Left renal pelvis (tissue), 4 donors: ENCODE data around the gene SGTA. TPM values are rescaled to one million over a fixed set of nuclear protein-coding genes. Genes with fewer than 3 reads are reported as not detected.

ENCODE experiments used
- DNase-seq, 4 donors: peaks; one replicate each; pipeline ENCODE4 v3.0.0-alpha.2; 2013; ENCODE audit warnings: low read depth in 4 of 4, low spot score in 3 of 4
- polyA plus RNA-seq, 4 donors: library from polyadenylated mRNA; unstranded; fragments of 120-200 nt; gene quantifications; one replicate each; pipeline ENCODE4 v1.2.1, GENCODE V29; 2013; ENCODE audit not compliant: insufficient read length in 4 of 4

The SGTA gene
- polyA plus RNA-seq, 4 donors = 41.8 to 64.0 (median 50.8) TPM

GRCh38 chr19:2774083-2774679 lies 8.9 kb downstream of the SGTA start:
- no peak for DNase-seq

DNA sequence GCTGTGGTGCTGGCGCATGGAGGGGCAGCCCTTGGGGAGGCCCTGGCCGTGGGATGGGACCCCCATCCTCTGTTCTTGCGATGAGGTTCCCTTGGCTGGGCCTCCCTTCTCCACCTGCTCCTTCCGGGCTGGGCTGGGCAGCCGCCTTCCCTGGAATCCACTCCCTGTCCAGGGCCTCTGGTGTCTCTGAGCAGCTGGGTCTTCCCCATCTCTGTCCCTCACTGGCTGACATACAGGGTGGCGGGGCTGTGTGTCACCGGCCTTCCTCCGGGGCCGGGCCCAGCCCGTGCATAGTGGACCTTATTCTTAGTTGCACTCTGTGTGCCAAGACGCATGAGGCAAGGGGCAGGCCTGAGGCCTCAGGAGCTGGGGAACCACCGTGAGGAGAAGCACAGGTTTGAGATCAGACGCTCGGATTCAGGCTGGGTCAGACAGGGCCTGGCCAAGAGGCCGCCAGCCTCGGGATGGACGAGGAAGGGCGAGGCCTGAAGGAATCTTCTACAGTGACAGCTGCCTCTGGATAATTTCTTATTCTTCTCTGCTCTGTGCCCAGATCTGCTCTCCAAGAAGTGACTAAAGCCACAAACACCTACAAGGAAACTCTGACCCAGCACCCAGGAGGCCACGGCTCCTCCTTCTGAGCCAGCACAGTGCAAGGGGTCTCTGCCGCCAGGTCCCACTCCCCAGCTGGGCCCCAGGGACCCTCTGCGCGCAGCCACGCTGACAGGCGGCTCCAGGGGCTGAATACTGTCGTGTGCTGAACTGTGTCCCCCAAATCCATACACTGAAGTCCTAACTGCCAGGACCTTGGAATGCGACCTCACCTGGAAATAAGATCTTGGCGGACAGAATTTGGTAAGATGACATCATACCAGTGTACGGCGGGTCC lies 11.0 kb downstream of the SGTA start:
- DNase-seq = no peak

DNA sequence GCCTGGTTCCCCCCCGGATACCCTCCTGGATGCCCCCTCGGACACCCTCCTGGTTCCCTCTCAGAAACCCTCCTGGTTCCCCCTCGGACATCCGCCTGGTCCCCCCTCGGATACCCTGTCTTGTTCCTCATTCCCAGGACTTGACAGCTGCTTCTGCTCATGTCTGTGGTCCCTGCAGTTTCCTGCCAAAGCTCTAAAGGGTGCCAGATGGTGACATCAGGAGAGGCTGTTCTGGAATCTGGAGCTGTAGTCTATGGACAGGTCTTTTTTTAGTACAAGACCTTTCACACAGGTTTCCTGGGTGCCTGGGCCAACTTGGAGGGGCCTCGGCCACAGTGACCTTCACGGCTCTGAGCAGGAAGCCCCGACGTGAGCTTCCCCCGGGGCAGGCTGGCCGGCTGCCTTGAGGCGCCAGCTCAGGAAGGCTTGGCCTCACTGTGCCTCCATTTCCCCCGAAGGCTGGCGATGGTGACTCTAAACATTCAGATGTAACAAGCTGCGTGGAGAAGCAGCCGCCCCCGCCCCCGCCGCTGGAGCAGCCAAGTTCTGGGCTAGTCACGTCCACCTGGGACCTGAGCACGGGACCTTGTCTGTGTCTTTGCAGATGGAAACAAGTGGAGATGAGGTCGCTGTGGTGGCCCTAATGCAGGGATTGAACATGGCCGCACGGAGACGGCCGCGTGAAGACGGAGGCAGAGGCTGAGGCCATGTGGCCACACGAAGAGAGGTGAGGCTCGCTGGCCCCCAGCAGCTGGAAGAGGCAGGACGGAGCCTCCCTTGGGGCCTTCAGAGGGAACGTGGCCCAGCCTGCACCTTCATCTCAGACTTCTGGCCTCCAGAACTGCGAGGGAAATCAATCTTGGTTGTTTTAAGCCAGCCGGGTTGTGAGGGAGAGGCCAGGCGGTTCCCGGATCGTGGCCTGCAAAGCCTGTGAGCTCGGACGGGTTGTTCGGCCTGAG lies 12.7 kb downstream of the SGTA start:
- DNase-seq = peak in 1 of 4 donors; percentile 68

DNA sequence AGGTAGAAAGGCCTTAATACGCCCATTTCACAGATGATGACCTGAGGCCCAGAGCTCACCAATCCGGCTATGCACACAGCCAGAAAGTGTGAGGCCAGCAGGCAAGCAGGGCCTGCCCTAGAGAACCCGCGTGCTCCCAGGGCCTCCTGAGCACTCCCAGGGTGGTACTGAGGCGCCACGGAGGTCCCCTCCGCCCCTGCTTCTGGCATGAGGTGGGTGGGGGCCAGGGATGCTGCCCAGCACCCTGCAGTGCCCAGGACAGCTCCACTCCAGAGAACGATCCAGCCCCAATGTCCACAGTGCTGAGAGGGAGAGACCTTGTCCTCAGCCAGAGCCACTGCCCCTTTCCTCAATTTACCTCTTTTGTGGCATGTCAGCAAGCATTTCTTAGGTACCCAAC lies 13.9 kb downstream of the SGTA start:
- DNase-seq = no peak

- no peak for DNase-seq
These were observed 14.5 kb downstream of the SGTA start for GRCh38 chr19:2768365-2769132.

DNA sequence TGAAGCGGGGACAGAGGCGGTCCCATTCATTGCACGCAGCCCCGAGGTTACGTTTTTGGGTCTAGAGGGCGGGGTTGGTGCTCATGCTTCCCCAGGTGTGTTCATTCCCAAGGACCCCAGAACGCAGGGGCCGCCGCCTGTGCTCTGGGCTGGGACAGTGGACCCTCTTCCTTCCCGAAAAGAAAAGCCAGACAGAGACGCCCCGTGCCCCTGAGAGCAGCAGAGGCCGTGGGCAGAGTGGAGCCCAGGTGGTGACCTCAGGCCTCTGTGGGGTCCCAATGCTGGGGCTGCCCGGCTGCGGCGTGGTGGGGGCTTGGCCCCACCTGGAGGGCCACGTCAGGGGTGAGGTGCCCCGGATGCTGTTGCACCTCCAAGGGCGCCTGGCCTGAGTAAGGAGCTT lies 15.4 kb downstream of the SGTA start:
- DNase-seq = no peak

DNA sequence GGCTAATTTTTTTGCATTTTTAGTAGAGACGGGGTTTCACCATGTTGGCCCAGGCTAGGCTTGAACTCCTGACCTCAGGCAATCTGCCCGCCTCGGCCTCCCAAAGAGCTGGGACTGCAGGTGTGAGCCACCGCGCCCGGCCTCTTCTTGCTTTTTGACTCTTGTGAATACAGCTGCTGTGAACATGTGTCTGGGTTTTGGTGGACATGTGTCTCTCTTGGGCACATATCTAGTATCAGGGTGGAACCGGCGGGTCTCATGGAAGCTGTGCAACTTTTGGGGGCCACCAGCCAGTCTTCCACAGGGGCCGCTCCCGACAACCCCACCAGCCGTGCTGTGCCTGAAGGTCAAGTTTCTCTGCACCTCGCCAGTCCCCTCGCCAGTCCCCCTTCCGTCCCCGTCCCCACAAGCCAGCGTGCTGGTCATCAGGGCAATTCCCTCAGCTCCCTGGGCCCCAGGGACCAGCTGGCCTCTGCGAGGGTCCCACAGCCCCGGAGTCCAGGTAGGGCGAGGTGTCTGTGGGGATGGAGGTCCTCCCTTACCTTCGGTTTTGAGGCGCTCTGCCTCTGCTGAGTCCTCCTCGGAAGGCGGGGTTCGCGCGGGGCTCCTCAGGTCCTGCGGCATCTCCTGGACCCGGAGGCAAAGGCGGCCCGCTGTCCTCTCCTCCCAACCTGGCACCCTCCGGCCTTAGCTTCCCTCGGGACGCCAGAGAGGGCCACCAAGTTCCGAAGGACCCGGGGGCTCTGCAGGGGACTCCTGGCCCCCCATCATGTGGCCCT lies 16.3 kb downstream of the SGTA start:
- DNase-seq = no peak

DNA sequence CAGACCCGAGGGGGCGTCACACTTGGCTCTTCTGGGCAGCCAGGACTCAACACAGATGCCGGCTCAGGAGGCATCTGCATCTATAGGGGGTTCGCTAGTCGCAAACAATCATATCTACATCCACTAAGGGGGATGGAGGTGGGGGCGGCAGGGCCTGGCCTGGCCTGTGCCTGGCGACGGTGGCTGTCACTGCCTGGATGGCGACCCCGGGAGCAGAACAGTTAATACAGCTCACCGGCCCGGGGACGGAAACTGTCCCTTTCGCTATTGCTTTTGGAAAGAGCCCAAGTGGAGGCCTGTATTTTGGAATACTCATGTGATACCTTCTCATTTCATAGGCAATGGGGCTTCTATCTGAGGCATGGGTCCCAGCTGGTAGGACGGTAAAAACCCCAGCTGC lies 17.7 kb downstream of the SGTA start:
- no peak for DNase-seq

- DNase-seq = no peak
These were observed 18.1 kb downstream of the SGTA start for GRCh38 chr19:2764945-2765344.

- no peak for DNase-seq
These were observed 19.4 kb downstream of the SGTA start for GRCh38 chr19:2763687-2764086.

- DNase-seq = no peak
These were observed 20.1 kb downstream of the SGTA start for GRCh38 chr19:2762783-2763496.

DNA sequence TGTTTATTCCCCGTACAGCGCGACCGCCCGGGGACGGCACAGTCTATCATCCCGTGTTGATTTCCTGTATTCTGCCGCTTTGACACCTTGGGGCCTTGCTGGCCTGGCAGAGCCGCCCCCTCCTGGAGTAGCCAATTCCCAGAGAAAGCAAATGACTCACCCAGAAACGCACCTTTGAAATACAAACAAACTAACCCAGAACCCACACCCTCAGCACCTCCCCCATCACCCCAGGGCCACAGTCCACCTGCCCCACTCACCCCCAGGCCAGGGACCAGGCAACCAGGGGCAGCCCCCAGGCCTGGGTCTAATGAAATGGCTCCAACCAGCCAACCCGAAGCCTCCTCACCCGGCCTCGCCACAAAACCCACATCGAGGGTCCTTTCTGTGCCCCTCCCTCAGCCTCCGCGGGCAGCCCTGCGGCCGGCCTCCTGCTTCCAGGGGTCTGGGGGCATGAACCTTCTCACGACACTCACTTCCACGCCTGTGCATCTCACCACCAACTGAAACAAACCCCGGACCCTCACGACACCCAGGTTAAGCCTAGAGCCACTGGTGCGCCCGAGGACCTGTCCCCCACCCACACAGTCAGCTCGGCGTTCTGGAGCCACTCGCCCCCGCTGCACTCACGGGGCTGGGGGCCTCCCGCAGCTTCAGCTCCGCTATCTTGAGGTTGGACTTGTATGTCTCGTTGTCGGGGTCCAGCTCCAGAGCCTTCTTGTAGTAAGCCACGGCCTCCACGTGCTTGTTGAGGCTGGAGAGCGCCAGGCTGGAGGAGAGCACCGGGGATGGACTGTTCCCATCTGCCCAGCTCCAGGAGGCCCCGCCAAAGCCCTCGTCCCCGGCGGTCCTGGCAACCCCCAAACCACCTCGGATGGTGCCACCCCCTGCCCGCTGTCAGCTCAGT lies 20.9 kb downstream of the SGTA start:
- DNase-seq = no peak

- no peak for DNase-seq
These were observed 21.8 kb downstream of the SGTA start for GRCh38 chr19:2761309-2761677.

- DNase-seq = no peak
These were observed 23.1 kb downstream of the SGTA start for GRCh38 chr19:2759965-2760364.

DNA sequence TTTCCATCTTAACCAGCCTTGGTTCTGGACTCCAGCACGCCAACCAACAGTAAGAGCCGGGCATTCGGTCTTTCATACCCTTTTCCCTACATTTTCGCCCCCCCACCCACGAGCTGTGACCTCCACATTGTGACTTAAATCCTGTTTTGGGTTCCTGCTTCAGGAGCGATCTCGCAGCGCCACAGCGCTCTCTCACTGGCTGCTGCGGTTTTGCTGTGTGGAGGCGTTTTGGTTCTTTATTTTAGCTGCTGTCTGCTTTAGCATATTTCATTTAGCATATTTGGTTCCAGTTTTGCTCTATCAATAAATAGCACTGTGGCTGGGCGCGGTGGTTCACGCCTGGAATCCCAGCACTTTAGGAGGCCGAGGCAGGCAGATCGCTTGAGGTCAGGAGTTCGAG lies 23.7 kb downstream of the SGTA start:
- no peak for DNase-seq

- no peak for DNase-seq
These were observed 24.3 kb downstream of the SGTA start for GRCh38 chr19:2758601-2759313.
